Hepatocyte (in vitro differentiated cells): ENCODE data around the gene KRTAP22-1.

Experiments
- CTCF ChIP-seq: fragments of 200-600 bp; sonication (generic); IDR thresholded peaks from 2 replicates; pipeline ENCODE4 v1.5.1; 2016; ENCODE audit warnings: antibody characterized with exemption, mild to moderate bottlenecking; ENCODE audit not compliant: poor library complexity
- EZH2 ChIP-seq: fragments of 200-600 bp; sonication (generic); IDR thresholded peaks from 2 replicates; pipeline ENCODE4 v1.6.1; 2016; ENCODE audit warnings: antibody characterized with exemption, mild to moderate bottlenecking, borderline replicate concordance

GRCh38 chr21:30629200-30629599, 28.3 kb downstream of the KRTAP22-1 start:
- TF ChIP-seq CTCF (no peak), EZH2 (no peak)
